ENCODE measurements around the gene COL2A1.

GRCh38 chr12:47983541-47984115 is 20.6 kb downstream of the COL2A1 start:
- no peak for TF ChIP-seq CTCF (IDR thresholded peaks at IDR 0.05)
- no peak for TF ChIP-seq POLR2A (IDR thresholded peaks at IDR 0.05)
